Hippocampal formation (tissue), 2 donors: Measurements from ENCODE around the gene OSBPL1A.
A peak's percentile ranks its signal among the peaks of the same experiment; 100 is the strongest.

Source experiments
- DNase-seq, 2 donors: peaks; one replicate each; lab custom pipeline; 2025; lab: John Stamatoyannopoulos, UW

OSBPL1A gene

GRCh38 chr18:24219561-24220317 is 177.9 kb downstream of the OSBPL1A start:
- DNase-seq: peak in 1 of 2 donors; percentile 33

- DNase-seq: no peak
Measured at GRCh38 chr18:24214913-24215312, 182.7 kb downstream of the OSBPL1A start.

DNA sequence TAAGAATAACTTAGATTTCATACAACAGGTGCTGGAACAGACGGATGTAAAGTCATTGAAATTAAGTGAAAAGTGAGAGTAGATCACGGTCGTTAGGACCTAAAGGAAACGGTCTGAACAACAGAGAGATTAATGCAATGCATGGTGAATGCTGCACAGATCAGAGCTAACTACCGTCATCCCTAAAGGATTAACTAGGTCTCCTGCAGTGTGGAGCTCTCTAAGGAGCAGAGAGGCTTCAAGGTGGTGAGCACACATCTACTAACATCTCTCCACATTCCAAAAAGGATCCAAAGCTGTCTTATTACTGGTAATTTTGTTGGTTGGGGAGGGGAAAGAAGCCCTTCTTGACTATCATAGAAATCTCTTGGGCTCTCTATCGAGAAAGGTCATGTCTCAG is 183.5 kb downstream of the OSBPL1A start:
- DNase-seq: no peak

- DNase-seq: no peak
Measured at GRCh38 chr18:24212939-24213338, 184.7 kb downstream of the OSBPL1A start.

GRCh38 chr18:24209558-24209957 is 188.1 kb downstream of the OSBPL1A start:
- no peak for DNase-seq

DNA sequence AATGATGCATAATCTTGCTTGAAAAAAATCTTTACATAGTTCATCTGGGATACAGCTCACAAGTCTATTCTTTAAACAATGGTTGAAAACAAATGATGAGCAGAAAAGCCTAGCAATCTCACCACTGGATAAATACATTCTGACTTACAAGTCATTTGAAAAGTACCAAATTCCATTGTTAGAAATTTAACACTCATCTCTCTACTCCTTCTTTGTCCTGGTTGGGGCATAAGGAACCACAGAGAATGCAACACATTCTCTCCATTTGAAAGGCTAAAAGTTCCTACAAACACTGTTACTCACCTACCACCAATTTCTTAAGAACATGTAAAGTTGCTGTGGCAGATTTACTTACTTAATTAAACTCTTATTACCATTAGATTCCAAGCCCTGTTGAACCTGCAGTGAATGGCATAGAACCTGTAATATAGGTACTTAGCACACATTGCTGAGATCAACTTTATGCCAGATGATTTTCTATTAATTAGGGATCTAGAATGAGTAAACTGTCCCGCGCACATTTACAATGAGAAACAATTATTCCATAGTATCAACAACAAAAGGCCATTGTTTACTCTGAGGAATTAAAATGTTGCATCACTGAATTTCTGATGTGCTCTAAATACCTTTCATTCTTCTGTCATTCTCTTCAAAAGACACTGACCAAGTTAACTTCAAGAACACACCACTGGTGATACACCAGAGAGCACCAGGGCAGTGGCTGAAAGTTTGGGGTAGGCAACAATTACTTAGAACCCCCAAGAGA is 189.2 kb downstream of the OSBPL1A start:
- DNase-seq: no peak

GRCh38 chr18:24204904-24205303 is 192.7 kb downstream of the OSBPL1A start:
- DNase-seq: no peak

DNA sequence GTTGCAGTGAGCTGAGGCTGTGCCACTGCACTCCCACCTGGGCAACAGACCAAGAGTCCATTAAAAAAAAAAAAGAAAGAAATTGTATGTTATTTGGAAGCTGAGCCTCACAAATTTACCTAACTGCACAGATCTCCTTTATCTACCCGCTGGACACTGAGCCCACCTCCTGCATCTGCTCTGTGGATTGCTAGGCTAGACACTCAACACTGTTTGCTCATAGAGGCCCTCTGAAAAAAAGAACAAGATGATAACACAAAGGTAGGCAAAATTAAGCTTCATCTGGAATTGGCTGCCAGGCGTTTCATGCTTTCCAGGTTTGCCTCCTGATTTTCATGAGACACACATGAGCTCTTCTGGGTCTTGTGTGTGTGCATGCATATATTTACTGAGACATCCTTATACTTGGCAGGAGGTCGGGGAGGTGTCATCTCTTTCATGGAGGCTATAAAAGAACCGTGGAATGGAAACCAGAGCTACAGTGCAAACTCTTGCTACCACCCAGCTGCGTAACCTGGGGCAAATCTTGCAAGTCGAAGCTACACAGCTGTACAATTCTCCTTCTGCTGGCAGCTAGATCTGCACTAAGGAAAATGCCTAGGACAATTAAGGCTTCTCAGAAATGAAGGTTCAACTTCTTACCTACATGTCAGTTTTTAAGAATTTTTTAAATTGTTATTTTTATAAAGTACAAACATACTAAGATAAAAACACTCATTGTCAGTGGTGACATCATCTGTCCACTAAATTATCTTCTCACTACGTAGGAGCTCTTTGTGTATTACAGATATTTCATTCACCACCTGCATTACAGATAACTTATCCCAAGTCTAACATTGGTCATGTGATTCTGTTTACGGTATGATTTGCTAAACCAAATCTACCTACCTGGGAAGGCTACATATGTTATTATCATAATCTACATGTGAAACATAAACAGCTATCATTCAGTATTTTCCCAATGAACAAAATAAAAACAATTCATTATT is 195.6 kb downstream of the OSBPL1A start:
- no peak for DNase-seq

DNA sequence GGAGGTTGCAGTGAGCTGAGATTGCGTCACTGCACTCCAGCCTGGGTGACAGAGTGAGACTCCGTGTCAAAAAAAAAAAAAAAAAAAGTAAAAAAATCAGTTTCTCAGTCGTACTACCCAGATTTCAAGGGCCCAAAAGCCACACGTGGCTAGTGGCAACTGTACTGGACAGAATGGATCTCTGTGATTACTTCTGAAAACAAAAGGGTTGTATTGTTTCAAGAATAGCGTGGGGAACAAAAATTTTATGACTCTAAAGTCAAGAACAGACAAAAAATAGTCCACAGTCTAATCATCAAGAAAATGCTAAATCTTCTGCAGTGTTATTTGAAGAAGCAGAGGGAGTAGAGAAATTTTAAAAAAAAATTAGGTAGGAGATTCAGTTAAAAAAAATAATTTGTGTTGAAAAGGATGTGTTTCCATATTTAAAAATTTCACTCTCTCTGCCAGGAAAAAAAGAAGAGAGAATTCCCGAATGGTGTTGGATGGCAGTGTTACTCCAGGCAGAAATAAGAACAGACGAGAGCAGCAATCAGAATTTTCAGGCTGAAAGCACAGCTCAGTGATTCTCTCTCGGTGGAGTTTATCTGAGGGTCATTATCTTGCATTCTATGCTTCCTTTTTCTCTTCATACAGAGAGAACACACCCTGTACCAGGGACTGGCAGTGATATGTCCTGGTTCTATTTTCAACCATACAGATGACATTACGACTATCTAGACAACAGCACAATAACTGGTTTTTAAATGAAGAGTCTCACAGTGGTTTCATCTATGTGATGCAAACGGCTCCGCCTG is 196.9 kb downstream of the OSBPL1A start:
- DNase-seq: peak; percentile 62 to 84

DNA sequence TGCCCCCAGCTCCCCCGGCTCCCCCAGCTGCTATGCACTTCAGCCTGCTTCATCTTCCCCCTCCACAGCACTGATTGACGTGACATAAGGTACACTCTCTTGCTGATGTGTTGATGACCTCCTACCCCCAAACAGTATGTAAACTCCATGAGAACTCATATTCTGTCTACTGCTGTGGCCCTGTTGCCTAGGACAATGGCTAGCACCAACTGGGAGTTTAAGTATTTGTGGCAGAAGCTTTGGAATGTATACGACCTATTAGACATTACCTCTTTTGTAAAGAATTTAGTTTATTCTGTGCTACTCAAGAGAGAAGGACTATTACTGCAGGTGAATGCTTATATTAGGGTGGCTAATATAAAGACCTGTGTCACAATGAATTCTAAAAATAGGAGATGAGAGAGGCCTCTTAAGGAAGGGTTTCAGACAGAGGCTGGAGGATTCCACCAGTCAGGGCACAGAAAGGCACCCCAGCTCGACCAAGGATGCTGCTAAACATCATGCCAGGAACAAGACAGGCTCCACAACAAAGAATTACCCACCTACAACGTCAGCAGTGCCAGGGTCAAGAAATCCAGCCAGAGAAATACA is 198.2 kb downstream of the OSBPL1A start:
- DNase-seq: no peak

GRCh38 chr18:24198461-24198860 is 199.2 kb downstream of the OSBPL1A start:
- DNase-seq: no peak

GRCh38 chr18:24197412-24197811 is 200.2 kb downstream of the OSBPL1A start:
- no peak for DNase-seq

GRCh38 chr18:24196764-24197163 is 200.9 kb downstream of the OSBPL1A start:
- DNase-seq: no peak

DNA sequence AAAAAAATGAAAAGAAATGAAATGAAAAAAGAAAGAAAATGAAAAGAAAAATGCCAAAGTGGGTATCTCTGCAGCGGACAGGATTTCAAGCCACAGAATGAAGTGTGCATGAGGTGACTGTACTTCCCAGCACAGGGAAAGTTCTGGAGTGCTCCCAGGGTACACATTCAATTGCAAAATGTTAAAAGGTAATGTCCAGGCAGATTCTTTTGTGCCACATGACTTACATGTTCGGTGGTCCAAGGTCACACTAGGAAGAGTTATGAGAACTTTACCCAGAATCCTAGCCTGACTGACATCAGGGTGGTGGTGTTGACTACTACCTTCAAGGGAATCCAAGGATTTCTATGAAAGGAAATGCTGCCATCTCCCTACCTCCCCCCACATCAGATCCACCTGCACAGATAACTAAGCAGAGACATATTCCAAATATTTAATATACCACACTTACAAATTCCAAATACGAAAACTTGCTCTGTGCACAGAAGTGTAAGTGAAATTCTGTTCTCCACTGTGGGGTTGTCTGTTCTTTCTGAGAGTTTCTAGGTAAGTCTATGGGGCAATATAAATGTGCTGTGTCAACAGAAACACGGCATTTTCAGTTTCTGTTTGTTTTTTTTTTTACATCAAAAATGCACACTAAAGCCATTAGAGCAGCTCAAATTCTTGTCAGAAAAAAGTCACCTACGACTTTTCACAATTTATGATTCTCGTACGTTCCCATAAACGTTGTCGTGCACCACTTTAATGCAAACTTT is 202.1 kb downstream of the OSBPL1A start:
- no peak for DNase-seq

GRCh38 chr18:24190590-24190989 is 207.0 kb downstream of the OSBPL1A start:
- DNase-seq: no peak

- DNase-seq: no peak
Measured at GRCh38 chr18:24189664-24190346, 207.8 kb downstream of the OSBPL1A start.

GRCh38 chr18:24189007-24189528 is 208.6 kb downstream of the OSBPL1A start:
- DNase-seq: no peak

- peak in 1 of 2 donors; percentile 41 for DNase-seq
Measured at GRCh38 chr18:24188120-24188519, 209.5 kb downstream of the OSBPL1A start.

DNA sequence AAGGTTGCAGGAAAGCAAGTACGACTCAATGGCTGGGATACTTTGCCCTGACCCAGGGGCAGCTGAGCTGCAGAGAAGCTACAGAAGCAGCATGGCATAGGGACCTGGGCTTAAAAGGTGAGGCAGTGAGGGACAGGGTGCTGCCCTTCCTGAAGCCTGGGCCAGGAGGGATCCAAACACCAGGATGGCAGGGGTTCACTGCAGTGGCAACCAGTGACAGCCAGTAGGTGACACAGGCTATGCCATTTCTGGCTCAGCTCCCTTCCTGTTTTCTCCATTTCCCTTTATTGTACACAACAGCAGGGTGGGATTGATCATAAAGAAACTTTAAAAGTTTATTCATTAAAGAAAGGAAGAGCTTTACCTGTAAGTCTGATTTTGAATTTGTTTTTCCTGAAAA is 209.9 kb downstream of the OSBPL1A start:
- no peak for DNase-seq
